HG03025 (cell line): Measurements from ENCODE around the gene TBKBP1.
A peak's percentile ranks its signal among the peaks of the same experiment; 100 is the strongest.
"Not testable (repeated sequence)": the region's sequence is repeated elsewhere in the genome, so short reads cannot be mapped to it uniquely, and the experiment has no call there.

Experiments
- ATAC-seq: cut with Tn5 transposase; IDR thresholded peaks from one replicate; pipeline ENCODE4 v1.9.1; 2021; ENCODE audit warnings: mild to moderate bottlenecking, moderate library complexity; ENCODE audit not compliant: unreplicated experiment, low FRiP score

TBKBP1 gene

DNA sequence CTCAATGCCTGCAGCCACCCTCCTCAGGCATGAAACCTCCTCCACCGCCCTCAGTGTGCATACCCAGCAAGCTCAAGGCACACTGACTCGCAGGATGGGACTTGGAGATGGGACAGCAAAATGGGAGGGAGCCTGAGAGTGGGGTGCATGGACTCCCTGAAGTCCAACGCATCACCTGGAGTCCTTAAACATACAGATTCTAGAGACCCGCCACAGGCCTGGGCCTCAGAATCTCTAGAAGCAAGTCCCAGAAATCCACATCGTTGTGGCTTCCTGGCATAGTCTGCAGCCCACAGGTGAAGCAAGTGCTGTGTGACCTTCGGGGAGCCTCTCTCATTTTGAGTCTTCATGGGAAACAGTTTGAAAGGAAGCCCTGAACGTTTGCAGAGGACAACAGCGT, 35.5 kb downstream of the TBKBP1 start:
- no peak for ATAC-seq

DNA sequence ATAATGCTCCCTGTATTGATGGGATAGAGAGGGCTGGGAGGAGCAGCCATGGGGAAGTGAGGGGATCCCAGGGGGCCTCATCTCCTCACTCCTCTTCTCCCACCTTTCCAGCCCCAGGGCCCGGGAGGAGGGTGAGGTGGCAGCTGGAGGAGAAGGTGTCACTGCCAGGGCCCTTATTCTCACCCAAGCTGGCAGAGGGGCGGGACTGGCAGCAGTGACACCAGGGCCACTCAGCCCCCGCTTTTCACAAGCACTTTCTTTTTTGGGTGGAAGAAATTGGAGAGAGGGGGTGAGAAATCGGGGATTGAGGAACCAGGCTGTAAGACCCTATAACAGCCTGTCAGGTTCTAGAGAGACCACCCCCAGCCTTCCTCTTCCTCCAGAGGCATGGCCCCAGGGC, 36.7 kb downstream of the TBKBP1 start:
- no peak for ATAC-seq

DNA sequence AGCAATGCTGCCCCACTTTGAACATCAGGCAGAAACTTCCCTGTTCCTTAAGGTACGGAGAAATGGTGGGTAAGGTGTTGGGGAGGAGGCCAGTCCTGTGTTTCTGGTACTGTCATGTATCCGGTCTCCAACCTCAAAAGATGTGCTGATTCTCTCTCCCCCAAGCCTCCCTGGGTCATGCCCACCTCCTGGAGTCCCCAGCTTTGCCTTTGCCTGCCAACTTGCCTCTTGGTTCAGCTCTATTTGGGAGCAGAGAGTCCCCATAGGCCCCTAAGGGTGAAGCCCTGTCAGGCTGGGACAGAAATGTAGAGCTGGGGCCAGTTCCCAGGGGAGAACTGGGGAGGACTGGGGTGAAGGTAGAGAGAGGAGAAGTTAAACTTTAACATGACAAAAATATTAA, 37.4 kb downstream of the TBKBP1 start:
- no peak for ATAC-seq

DNA sequence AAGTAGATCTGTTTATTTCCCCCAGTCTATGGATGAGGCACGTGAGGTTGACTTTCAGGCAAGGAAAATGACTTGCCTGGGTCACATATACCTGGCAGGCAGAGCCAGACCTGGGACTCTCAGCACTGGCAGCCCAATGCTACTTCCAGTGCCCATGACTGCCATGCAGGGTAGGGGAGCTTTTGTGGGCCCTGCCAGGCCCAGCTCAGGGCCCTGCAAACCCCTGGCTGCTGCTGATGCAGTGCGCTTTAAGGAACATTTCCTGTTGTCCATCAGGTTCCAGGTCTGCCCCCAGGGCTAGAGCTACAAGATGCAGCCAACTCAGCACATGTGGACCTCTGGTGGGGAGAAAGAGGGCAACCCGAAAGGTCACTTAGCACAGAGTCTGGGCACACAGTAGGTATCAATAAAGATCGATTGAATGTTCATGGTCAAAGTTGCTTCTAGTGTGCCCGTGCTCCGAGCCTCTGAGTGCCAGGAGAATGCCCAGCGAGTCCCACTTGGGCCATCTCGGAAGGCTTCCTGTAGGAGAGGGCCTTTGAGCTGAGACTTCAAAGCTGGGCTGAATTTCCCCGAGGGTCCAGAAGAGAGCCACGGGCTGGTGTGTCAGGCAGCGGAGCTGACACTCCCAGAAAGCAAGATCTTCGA, 38.6 kb downstream of the TBKBP1 start:
- ATAC-seq, result no peak

DNA sequence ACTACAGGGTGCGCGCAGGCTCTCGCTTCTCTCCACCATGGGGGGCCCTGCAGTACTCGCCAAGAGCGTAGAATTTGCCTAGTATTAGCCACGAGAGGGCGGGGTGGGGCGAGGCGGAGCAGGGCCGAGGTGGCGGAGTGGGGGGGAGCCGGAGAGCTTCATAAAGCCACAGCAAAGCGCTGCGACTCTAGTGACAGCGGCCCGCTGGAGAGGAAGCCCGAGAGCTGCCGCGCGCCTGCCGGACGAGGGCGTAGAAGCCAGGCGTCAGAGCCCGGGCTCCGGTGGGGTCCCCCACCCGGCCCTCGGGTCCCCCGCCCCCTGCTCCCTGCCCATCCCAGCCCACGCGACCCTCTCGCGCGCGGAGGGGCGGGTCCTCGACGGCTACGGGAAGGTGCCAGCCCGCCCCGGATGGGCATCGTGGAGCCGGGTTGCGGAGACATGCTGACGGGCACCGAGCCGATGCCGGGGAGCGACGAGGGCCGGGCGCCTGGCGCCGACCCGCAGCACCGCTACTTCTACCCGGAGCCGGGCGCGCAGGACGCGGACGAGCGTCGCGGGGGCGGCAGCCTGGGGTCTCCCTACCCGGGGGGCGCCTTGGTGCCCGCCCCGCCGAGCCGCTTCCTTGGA, 39.2 kb downstream of the TBKBP1 start, which contains the start of gene TBX21:
Gene TBX21, plus strand, starts transcription at position 190 of the 627 bp plus-strand sequence. Its CDS starts 219 bp downstream, at position 409.
- ATAC-seq, result peak; percentile 44

DNA sequence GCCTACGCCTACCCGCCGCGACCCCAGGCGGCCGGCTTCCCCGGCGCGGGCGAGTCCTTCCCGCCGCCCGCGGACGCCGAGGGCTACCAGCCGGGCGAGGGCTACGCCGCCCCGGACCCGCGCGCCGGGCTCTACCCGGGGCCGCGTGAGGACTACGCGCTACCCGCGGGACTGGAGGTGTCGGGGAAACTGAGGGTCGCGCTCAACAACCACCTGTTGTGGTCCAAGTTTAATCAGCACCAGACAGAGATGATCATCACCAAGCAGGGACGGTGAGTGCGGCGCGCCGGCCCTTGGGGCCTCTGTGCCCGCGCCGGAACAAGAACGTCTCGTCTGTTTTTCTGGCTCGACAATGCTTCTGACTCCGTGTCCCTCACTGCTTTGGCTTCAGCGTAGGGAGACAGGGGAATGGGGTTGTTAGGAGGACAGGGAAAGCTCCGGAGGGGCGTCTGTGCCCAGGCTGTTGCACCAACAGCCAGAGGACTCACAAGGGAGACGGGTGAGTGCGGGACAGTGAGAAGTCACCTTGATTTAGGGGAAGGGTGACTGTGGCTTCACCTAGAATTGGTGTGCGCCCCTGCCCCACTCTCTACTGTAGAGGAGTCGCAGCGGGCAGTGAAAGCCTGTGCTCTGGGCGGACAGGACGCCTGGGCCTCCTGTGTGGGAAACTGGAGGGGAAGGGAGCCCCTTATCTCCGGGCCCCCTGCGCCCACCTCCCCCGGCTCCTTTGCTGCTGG, 39.9 kb downstream of the TBKBP1 start:
- peak; percentile 22 for ATAC-seq

DNA sequence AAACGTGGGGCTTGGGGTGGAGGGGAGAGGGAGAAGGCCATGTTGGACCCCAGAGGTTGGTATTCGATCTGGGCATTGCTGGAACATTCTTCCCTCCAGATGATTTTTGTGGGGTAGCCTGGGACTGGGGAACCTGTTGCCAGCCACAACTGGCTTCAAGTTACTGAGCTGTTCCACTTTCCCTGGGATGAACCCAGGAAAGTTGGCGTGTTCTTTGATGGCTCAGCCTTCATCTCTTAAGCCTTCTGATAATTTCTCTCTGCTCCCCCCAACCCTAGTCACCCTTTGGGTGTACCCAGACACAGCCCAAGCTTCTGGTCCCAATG, 41.1 kb downstream of the TBKBP1 start:
- ATAC-seq, result no peak

DNA sequence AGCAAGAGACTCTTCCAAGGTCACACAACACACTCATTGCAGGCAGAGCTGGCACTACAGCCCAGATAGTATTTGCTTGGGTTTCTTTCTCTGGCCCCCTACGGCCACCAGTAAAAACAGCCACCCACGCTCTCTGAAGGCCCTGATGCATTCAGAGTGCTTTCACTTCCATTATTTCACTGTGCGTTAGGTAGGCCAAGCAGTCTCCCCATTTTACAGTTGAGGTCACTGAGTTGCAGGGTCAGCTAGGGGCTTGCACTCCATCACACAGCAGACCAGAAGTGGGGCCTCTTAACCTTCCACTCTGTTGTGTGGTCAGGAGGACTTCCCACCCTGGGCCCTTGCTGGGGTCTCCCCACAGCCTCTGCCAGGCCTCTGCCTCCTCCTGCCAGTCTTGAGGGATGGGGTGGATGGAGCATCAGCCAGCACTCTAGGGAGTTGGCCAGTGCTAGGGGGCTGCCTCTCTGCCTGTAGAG, 41.6 kb downstream of the TBKBP1 start:
- no peak for ATAC-seq

DNA sequence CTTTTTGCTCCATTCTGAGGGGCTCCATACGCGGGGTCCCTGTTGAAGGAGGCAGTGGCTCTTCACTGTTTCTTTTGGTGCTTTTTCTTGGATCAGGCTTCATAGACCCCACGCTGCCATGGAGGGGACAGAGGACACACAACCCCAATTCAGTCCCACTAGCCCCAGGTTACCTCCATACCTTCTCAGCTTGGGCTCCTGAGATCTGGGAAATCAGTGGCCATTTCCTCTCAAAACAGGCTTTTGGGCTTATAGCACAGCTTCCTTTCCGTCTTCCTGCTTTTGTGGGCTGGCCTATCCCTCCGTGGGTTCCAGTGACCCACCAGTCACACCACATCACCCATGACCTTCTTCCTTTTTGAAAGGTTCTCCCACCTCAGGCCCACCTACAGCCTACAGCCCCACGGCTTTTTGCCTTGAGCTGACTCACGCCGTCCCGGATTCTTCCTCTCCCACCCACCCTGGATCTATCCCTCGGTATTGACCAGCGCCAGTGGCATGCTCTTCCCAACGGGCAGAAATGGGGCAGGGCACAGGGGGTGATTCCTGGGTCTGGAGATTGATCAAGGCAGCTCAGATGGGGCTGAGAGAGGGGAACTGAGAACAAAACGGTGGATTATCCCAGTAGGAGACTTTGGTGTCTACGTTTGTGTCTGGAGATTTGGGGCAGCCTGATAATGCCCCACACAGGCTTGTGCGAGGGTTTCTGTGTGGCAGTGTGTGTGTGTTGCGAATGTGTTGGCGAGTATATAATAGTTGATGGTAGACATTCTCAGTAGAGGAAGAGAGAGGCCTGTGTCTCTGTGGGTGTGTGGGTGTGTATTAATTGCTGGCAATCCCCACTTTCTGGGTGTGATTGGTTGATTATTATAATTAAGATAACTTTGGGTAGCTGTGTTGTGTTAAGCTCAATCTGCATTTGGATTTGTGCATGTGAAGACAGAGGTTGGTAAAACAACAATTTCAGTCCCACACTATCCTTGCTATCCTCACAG, 42.8 kb downstream of the TBKBP1 start:
- ATAC-seq, result no peak

DNA sequence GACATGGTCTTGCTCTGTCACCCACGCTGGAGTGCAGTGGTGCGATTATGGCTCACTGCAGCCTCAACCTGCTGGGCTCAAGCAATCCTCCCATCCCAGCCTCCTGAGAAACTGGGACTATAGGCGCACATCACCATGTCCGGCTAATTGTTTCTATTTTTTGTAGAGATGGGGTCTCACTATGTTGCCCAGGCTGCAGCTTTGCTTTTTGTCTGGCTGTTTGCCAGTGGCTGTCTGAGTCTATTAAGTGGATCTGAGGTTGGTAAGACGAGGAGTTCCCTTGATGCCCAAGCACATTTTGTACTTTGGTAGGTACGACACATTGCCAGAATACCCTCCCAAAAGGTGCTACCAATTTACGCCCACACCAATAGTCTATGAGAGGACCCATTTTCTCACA, 44.2 kb downstream of the TBKBP1 start:
- no peak for ATAC-seq

DNA sequence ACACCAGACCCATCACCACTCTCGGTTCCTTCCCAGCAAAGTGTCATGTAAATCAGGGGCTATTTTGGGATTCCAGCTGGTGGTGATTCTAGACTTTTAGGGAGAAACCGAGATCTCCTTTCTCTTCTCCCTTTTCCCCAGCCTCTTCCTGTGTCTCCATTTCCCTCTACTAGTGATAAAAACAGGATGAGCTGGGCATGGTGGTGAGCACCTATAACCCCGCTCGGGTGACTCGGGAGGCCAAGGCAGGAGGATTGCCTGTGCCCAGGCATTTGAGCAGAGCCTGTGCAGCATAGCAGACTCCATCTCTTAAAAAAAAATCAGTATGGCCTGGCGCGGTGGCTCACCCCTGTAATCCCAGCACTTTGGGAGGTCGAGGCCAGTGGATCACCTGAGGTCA, 45.2 kb downstream of the TBKBP1 start:
- ATAC-seq, result no peak

DNA sequence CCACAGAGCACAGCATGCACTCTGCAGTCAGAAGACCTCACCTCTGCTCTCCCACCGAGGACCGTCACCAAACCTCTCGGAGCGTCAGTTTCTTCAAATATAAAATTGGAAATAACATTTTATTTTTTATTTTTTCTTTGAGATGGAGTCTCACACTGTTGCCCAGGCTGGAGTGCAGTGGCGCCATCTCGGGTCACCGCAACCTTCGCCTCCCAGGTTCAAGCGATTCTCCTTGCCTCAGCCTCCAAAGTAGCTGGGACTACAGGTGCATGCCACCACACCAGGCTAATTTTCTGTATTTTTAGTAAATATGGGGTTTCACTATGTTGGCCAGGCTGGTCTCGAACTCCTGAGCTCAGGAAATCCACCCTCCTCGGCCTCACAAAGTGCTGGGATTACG, 46.0 kb downstream of the TBKBP1 start:
- not testable (repeated sequence) for ATAC-seq

DNA sequence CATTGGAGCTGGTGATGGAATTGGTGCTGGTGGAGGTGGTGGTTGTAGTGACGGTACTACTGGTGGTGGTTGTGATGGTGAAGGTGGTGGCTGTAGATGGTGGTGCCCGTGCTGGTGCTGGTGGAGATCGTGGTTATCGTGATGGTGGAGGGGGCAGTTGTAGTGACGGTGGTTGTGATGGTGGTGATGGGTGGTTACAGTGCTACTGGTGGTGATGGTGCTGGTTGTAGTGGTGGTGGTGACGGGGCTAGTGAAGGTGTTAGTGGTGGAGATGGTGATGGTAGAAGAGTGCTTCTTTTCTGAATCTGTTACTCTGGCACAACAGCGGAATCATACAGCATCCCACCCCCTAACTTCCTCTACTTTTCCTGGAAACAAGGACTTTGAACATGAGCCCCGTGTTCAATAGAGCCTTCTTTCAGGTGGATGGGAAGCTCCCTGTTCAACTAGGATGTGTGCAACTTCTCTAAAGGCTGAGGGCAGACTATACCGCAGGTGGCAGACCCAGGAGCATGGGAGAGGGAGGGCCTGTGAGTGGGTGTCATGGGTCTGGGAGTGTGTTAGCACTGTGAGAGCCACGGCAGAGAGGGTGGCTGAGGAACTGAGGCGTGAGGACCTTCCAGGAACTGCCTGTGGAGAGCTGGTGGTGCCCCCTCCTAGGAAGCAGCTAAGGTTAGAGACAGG, 47.3 kb downstream of the TBKBP1 start:
- no peak for ATAC-seq

DNA sequence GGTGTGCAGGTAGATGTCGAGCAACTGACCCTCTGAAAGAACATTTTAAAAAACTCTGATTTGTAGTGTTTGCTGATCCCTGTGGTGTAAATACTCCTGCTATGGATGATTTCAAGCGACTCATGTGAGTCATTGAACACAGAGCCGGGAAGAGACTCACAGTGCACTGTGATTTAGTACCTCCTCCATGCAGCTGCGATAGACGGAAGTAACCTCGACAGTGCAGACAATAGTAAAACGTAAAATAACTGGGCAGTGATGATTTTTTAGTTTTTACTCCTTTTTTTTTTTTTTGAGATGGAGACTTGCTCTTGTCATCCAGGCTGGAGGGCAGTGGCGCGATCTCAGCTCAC, 47.8 kb downstream of the TBKBP1 start:
- no peak for ATAC-seq

DNA sequence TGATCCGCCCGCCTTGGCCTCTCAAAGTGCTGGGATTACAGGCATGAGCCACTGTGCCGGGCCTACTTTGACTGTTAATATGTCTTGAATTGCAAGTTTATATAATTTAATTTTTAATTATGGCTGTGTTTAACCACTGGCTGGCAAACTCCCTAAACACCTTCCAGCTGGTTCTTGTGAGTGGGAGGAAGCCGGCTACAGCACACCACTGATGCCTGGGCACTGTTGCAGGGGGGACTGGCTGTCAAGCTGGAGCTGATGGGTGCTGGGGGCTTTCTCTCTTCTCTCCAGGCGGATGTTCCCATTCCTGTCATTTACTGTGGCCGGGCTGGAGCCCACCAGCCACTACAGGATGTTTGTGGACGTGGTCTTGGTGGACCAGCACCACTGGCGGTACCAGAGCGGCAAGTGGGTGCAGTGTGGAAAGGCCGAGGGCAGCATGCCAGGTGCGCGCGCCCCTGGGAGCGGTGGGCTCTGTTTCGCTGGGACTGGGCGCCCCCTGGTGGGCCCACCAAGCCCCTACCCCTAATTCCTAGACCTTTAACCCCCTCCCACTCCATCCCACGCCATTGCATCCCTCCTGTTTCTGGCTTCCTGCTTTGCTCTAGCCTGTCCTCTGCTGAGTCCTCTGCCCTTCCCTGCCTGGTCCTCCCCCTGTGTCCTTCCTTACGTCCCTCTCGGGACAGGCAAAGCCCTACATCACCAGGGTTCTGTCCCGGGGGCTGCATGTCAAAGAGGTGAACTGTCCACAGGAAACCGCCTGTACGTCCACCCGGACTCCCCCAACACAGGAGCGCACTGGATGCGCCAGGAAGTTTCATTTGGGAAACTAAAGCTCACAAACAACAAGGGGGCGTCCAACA, 48.6 kb downstream of the TBKBP1 start:
- ATAC-seq, result no peak

DNA sequence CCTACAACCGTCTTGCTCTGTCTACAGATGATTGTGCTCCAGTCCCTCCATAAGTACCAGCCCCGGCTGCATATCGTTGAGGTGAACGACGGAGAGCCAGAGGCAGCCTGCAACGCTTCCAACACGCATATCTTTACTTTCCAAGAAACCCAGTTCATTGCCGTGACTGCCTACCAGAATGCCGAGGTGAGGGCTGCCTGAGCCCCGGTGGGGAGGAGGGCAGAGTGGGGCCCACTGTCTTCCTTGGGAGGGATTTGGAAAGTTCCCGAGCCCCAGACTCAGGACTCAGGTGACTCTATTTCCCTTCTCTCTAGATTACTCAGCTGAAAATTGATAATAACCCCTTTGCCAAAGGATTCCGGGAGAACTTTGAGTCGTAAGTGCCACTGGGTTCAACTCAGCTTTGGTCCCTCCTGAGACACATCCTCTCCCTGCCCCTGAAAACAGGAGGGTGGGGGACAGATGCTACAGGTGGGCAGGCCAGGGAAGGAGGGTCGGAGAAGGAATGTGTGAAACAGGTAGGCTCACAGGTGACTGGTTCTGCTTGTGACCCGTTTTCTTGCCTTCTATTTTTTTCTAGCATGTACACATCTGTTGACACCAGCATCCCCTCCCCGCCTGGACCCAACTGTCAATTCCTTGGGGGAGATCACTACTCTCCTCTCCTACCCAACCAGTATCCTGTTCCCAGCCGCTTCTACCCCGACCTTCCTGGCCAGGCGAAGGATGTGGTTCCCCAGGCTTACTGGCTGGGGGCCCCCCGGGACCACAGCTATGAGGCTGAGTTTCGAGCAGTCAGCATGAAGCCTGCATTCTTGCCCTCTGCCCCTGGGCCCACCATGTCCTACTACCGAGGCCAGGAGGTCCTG, 50.4 kb downstream of the TBKBP1 start:
- ATAC-seq, result no peak

DNA sequence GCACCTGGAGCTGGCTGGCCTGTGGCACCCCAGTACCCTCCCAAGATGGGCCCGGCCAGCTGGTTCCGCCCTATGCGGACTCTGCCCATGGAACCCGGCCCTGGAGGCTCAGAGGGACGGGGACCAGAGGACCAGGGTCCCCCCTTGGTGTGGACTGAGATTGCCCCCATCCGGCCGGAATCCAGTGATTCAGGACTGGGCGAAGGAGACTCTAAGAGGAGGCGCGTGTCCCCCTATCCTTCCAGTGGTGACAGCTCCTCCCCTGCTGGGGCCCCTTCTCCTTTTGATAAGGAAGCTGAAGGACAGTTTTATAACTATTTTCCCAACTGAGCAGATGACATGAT, 51.0 kb downstream of the TBKBP1 start:
- no peak for ATAC-seq

DNA sequence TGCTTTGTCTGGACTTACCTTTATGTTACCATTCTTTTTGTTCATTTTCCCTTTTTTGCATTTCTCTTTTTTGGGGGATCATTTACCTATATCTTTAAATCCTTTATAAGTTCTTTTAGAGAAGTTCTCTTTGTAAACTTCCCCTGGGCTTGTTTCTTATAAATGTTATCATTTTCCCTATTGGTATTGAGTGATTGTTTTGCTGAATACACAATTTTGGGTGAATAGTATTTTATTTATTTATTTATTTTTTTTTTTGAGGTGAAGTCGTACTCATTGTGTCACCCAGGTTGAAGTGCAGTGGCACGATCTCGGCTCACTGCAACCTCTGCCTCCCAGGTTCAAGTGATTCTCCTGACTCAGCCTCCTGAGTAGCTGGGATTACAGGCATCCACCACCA, 57.5 kb downstream of the TBKBP1 start:
- no peak for ATAC-seq
